GM12864 (cell line): Measurements from ENCODE around the gene TAGAP.

Source experiments
- DNase-seq: peaks from one replicate; pipeline ENCODE4 v3.0.0-alpha.2; 2011; ENCODE audit warnings: low read depth
- H3K4me3 ChIP-seq: 2 replicates; pipeline ENCODE4 v1.5.1; 2011; ENCODE audit warnings: mild to moderate bottlenecking, low read depth, low read length, control low read depth
- TF ChIP-seq, protein P1 (sequence below): IDR thresholded peaks from 2 replicates; pipeline ENCODE4 v1.5.1; 2011; ENCODE audit warnings: low read depth, mild to moderate bottlenecking, moderate library complexity, low read length, control low read depth, inconsistent platforms; ENCODE audit errors: missing control alignments

The TAGAP gene

GRCh38 chr6:159068904-159069578 lies 24.2 kb upstream of the TAGAP start:
- no peak overlapping the region for H3K4me3 ChIP-seq
- no peak for DNase-seq
- TF ChIP-seq, protein P1, sequence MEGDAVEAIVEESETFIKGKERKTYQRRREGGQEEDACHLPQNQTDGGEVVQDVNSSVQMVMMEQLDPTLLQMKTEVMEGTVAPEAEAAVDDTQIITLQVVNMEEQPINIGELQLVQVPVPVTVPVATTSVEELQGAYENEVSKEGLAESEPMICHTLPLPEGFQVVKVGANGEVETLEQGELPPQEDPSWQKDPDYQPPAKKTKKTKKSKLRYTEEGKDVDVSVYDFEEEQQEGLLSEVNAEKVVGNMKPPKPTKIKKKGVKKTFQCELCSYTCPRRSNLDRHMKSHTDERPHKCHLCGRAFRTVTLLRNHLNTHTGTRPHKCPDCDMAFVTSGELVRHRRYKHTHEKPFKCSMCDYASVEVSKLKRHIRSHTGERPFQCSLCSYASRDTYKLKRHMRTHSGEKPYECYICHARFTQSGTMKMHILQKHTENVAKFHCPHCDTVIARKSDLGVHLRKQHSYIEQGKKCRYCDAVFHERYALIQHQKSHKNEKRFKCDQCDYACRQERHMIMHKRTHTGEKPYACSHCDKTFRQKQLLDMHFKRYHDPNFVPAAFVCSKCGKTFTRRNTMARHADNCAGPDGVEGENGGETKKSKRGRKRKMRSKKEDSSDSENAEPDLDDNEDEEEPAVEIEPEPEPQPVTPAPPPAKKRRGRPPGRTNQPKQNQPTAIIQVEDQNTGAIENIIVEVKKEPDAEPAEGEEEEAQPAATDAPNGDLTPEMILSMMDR = no peak

DNA sequence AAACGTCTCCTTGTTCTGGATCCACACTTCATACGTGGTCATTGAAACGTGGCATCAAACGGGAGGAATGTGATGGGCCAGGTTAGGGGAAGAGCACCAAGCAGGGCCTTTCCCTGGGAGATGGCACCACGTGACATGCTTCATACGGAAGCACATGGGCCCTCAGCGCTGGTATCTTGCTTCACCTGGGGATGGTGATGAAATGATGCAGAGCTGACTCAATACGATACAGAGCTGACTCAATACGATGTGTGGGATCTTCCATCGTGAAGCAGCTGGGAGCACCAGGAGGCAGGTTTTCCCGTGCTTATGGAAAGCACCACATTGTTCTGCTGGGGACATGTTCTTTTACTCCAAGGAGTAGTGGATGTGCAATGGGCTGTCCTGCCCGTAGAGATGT lies 22.5 kb upstream of the TAGAP start:
- no peak for DNase-seq
- TF ChIP-seq, protein P1 = no peak

GRCh38 chr6:159066483-159066882 lies 21.7 kb upstream of the TAGAP start:
- no peak for DNase-seq
- no peak overlapping the region for H3K4me3 ChIP-seq
- TF ChIP-seq, protein P1 = no peak

More for the DNA sequence above, 22.5 kb upstream of the TAGAP start:
- H3K4me3 ChIP-seq = no peak overlapping the region

- DNase-seq = no peak
- TF ChIP-seq, protein P1 = no peak
- H3K4me3 ChIP-seq = no peak overlapping the region
Measured at GRCh38 chr6:159065759-159066329, 21.1 kb upstream of the TAGAP start.

DNA sequence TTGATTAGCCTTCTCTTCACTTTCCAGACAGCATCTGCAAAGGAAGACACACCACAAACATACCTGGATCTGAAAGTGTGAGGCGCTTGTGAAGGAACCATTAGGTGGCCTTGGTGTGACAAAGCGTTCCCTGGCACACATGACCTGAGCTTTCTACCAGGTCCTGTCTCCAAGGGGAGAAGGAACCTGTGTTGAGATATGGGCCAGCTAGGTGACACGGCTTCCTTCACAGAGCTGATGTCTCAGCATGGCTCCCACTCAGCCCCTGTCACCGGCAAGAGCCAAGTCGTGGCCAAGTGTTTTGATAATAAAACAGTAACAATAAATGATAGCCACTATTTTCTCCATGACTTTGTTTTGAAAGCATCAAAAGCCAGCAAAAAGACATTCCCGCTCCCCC lies 20.3 kb upstream of the TAGAP start:
- H3K4me3 ChIP-seq = no peak overlapping the region
- DNase-seq = no peak
- TF ChIP-seq, protein P1 = no peak

GRCh38 chr6:159064477-159064876 lies 19.7 kb upstream of the TAGAP start:
- no peak for DNase-seq
- TF ChIP-seq, protein P1 = no peak
- no peak overlapping the region for H3K4me3 ChIP-seq

GRCh38 chr6:159063549-159063948 lies 18.8 kb upstream of the TAGAP start:
- H3K4me3 ChIP-seq = no peak overlapping the region
- no peak for DNase-seq
- TF ChIP-seq, protein P1 = no peak
